Mesendoderm (in vitro differentiated cells): ENCODE data around the gene SLC25A10.
"Not testable (repeated sequence)": the region's sequence is repeated elsewhere in the genome, so short reads cannot be mapped to it uniquely, and the experiment has no call there.

ENCODE experiments used
- DNase-seq: peaks from one replicate; pipeline ENCODE4 v3.0.0; 2013
- H2AK5ac ChIP-seq: 2 replicates; pipeline ENCODE4 v1.6.1; 2013; ENCODE audit warnings: low read length, inconsistent platforms
- H2BK120ac ChIP-seq: 2 replicates; pipeline ENCODE4 v1.6.1; 2013; ENCODE audit warnings: low read depth, mild to moderate bottlenecking, low read length, moderate library complexity, mixed read lengths
- H2BK15ac ChIP-seq: replicated peaks from 2 replicates; pipeline ENCODE4 v1.6.1; 2013; ENCODE audit warnings: low read depth, mild to moderate bottlenecking, moderate library complexity
- H2BK5ac ChIP-seq: 2 replicates; pipeline ENCODE4 v1.6.1; 2013; ENCODE audit warnings: low read length, inconsistent platforms
- H3K18ac ChIP-seq: 2 replicates; pipeline ENCODE4 v1.6.1; 2013; ENCODE audit warnings: mild to moderate bottlenecking, low read length, mixed read lengths
- H3K23ac ChIP-seq: one replicate; pipeline ENCODE4 v1.6.1; 2013; ENCODE audit warnings: low read length
- H3K27ac ChIP-seq: 2 replicates; pipeline ENCODE4 v1.5.1; 2013; ENCODE audit warnings: low read depth, mild to moderate bottlenecking, inconsistent platforms, low read length, moderate library complexity
- H3K27me3 ChIP-seq: 2 replicates; pipeline ENCODE4 v1.6.1; 2013; ENCODE audit warnings: low read length, control low read depth, mild to moderate bottlenecking, inconsistent platforms; ENCODE audit not compliant: insufficient read depth, poor library complexity
- H3K36me3 ChIP-seq: 2 replicates; pipeline ENCODE4 v1.6.1; 2013; ENCODE audit warnings: low read length, inconsistent platforms; ENCODE audit not compliant: control insufficient read depth, insufficient read depth
- H3K4ac ChIP-seq: one replicate; pipeline ENCODE4 v1.6.1; 2013; ENCODE audit warnings: low read depth, mild to moderate bottlenecking, low read length, moderate library complexity
- H3K4me1 ChIP-seq: 2 replicates; pipeline ENCODE4 v1.6.1; 2013; ENCODE audit warnings: low read depth, low read length, inconsistent platforms; ENCODE audit not compliant: control insufficient read depth
- H3K4me2 ChIP-seq: 2 replicates; pipeline ENCODE4 v1.6.1; 2013; ENCODE audit warnings: low read length
- H3K4me3 ChIP-seq: 2 replicates; pipeline ENCODE4 v1.5.1; 2013; ENCODE audit warnings: mild to moderate bottlenecking, low read length
- H3K56ac ChIP-seq: one replicate; pipeline ENCODE4 v1.6.1; 2013; ENCODE audit warnings: low read length
- H3K79me1 ChIP-seq: 2 replicates; pipeline ENCODE4 v1.6.1; 2013; ENCODE audit warnings: low read length, inconsistent platforms
- H3K79me2 ChIP-seq: 2 replicates; pipeline ENCODE4 v1.6.1; 2013; ENCODE audit warnings: mild to moderate bottlenecking, low read length; ENCODE audit not compliant: control insufficient read depth, insufficient read depth
- H3K9ac ChIP-seq: 2 replicates; pipeline ENCODE4 v1.6.1; 2013; ENCODE audit warnings: low read length, inconsistent platforms
- H4K5ac ChIP-seq: one replicate; pipeline ENCODE4 v1.6.1; 2013; ENCODE audit warnings: low read length
- H4K8ac ChIP-seq: one replicate; pipeline ENCODE4 v1.6.1; 2013; ENCODE audit warnings: low read depth, mild to moderate bottlenecking, control low read depth, low read length, moderate library complexity
- WGBS: extraction: QIAGEN DNeasy Blood & Tissue Kit; methylation state at CpG from one replicate; pipeline ENCODE4 v1.1.7; 2013; ENCODE audit warnings: low lambda C conversion rate, missing lambda C conversion rate; ENCODE audit not compliant: insufficient coverage; ENCODE audit errors: extremely low coverage; 5-methylcytosine and 5-hydroxymethylcytosine counted together

The SLC25A10 gene

DNA sequence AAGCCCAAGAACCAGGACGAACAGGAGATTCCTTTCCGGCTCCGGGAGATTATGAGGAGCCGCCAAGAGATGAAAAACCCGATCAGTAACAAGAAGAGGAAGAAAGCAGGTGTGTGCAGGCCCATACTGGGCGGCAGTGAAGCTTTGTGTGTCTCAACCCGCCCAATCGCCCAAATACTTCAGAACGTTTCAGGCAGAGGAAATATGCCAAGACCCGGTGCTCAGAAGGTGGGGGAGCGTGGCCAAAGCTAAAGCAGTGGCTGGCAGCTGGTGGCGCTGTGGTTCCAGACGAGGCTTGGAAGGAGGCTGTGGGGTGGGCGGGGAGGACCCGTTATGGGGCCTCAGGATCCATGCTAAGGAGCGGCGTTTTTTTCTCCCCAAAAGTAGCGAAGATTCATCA, 44.3 kb upstream of the SLC25A10 start:
- Histone ChIP-seq H3K27me3 (no peaks in the 10 kb centered on the region), H2BK5ac (no peak overlapping the region), H3K9ac (peak overlapping the region; percentile 22), H3K79me2 (peaks cover 18% of the 10 kb centered on the region), H3K27ac (no peak overlapping the region), H3K4me2 (peak overlapping the region; percentile 25), H3K4ac (no peak overlapping the region), H2BK15ac (no peak overlapping the region), H4K5ac (no peak overlapping the region), H3K4me1 (peaks cover 9% of the 10 kb centered on the region), H3K79me1 (peaks cover 20% of the 10 kb centered on the region), H3K23ac (no peak overlapping the region), H3K18ac (no peak overlapping the region), H2BK120ac (no peak overlapping the region), H3K36me3 (peaks cover 17% of the 10 kb centered on the region), H3K4me3 (no peak overlapping the region), H4K8ac (no peak overlapping the region), H2AK5ac (no peak overlapping the region), H3K56ac (peak overlapping the region; percentile 35)
- WGBS, result no CpG with 5 or more reads among the region's 18 CpGs
- peak; percentile 40 for DNase-seq

DNA sequence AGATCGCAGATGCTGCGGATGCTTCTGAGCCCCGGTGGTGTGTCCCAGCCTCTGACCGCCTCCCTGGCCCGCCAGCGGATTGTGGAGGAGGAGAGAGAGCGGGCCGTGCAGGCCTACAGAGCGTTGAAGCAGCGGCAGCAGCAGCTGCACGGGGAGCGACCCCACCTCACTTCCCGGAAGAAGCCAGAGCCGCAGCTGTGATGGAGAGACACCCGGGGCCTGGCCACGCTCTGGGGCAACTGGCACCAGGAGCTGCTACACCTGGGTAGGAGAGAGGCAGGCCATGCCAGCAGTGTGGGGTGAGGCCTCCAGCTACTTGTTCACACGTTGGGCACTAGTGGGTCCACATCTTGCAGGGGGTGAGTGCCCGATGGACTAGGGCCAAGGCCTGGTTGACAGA, 39.6 kb upstream of the SLC25A10 start:
- peaks cover 10% of the 10 kb centered on the region for H3K79me2 ChIP-seq
- H2BK15ac ChIP-seq, result no peak overlapping the region
- H2AK5ac ChIP-seq, result no peak overlapping the region
- H4K8ac ChIP-seq, result no peak overlapping the region
- no peak overlapping the region for H3K4me3 ChIP-seq
- H3K4ac ChIP-seq, result no peak overlapping the region
- no peak overlapping the region for H3K27ac ChIP-seq
- peaks cover 5% of the 10 kb centered on the region for H3K4me1 ChIP-seq
- H3K79me1 ChIP-seq, result peaks cover 13% of the 10 kb centered on the region
- no peak overlapping the region for H2BK120ac ChIP-seq
- no peak overlapping the region for H2BK5ac ChIP-seq
- no peak overlapping the region for H3K23ac ChIP-seq
- no peak overlapping the region for H3K4me2 ChIP-seq
- peaks cover 22% of the 10 kb centered on the region for H3K36me3 ChIP-seq
- H3K18ac ChIP-seq, result no peak overlapping the region
- no peak overlapping the region for H3K56ac ChIP-seq
- H3K27me3 ChIP-seq, result no peaks in the 10 kb centered on the region
- no peak overlapping the region for H3K9ac ChIP-seq
- WGBS, result no CpG with 5 or more reads among the region's 18 CpGs
- H4K5ac ChIP-seq, result no peak overlapping the region
- DNase-seq, result no peak

DNA sequence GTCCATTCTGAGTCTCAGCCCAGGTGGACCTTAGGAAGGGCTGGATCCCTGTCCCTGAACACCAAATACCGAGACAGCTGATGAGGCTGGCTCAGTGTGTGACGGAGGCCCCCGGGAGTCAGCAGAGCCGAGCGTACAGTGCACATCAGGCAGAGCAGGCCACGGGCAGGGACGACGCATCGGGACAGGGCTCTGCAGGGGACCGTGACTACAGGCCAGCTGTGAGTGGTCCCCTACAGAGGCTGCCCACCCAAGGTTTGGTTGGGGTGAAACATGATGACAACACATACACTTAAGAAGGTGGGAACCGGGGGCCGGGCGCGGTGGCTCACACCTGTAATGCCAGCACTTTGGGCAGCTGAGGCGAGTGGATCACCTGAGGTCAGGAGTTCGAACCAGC, 39.1 kb upstream of the SLC25A10 start:
- Histone ChIP-seq H3K27me3 (no peaks in the 10 kb centered on the region), H4K8ac (no peak overlapping the region)
- no CpG with 5 or more reads among the region's 16 CpGs for WGBS

DNA sequence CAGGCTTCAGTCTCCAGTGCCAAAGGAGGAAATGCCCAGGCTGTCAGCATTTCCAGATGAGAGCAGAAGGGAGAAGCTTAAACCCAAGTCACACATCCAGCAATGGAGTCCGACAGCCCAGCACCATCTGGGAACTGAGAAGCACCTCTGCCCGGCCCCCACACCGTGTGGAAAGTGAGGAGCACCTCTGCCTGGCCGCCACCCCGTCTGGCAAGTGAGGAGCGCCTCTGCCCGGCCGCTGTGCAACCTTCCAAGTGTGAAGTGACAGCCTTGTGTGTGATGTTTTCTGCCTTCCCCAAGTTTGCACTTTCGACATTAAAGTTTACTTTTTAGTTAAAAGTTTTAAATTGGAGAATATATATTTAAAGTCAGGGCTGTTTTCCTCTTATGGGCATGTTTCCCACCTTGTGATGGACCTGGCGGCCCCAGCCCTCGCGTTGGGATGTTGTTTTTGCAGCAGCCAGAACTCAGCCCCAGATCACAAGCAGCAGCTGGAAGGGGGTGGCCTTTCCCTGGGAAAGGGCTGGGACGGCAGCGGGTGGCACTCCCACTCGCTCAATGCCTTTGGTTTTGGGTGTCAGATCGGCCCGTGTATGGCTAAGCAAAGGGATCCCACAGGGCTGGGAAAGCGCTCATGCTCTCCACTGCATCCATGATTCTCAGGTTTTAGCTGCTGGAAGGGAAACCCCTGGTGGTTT, 38.4 kb upstream of the SLC25A10 start:
- WGBS, result no CpG with 5 or more reads among the region's 18 CpGs

More for the DNA sequence above, 39.1 kb upstream of the SLC25A10 start:
- Histone ChIP-seq H2AK5ac (no peak overlapping the region), H3K23ac (no peak overlapping the region), H4K5ac (no peak overlapping the region), H3K18ac (no peak overlapping the region), H3K79me2 (peaks cover 6% of the 10 kb centered on the region), H2BK15ac (no peak overlapping the region), H3K27ac (no peak overlapping the region), H3K4me2 (no peak overlapping the region), H3K9ac (no peak overlapping the region), H2BK5ac (no peak overlapping the region), H3K4me1 (peaks cover 2% of the 10 kb centered on the region), H2BK120ac (no peak overlapping the region), H3K79me1 (peaks cover 10% of the 10 kb centered on the region), H3K36me3 (peaks cover 22% of the 10 kb centered on the region), H3K4me3 (no peak overlapping the region), H3K4ac (no peak overlapping the region), H3K56ac (no peak overlapping the region)
- DNase-seq, result no peak

DNA sequence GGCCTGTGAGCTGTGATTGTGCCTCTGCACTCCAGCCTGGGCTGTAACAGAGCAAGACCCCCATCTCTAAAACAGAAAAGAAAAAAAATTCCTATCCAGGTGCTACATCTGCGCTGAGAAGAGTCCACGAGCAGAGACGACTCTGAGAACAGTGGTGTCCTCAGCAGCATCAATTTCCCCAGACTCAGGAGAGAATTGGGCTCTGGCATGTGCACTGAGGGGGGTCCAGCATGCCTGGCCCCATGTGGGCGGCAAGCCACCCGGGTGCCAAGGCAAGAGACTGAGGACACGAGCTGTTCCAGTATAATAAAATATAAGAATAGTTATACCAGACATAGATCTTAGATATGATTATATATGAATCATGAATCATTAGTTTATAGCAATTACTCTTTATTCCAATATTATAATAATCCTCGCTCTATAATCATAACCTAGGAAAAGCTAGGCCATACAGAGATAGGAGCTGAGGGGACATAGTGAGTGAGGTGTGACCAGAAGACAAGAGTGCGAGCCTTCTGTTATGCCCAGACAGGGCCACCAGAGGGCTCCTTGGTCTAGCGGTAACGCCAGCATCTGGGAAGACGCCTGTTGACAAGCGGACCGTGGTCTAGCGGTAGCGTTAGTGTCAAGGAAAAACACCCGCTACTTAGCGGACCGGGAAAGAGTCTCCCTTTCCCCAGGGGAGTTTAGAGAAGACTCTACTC, 36.4 kb upstream of the SLC25A10 start:
- H2BK120ac ChIP-seq, H2BK5ac ChIP-seq, H3K79me1 ChIP-seq, H3K4me3 ChIP-seq, H2BK15ac ChIP-seq, H3K27me3 ChIP-seq, H3K56ac ChIP-seq, H3K23ac ChIP-seq, H4K5ac ChIP-seq, H3K9ac ChIP-seq, H3K79me2 ChIP-seq, H2AK5ac ChIP-seq, H3K4me2 ChIP-seq, H3K27ac ChIP-seq, H4K8ac ChIP-seq, H3K4ac ChIP-seq, H3K4me1 ChIP-seq, H3K18ac ChIP-seq: not testable (repeated sequence)
- H3K36me3 ChIP-seq, result peaks cover 15% of the 10 kb centered on the region
- no CpG with 5 or more reads among the region's 18 CpGs for WGBS
- DNase-seq, result peak; percentile 38

More for the DNA sequence above, 38.4 kb upstream of the SLC25A10 start:
- Histone ChIP-seq H3K23ac (no peak overlapping the region), H2BK5ac (no peak overlapping the region), H2AK5ac (no peak overlapping the region), H3K4me3 (no peak overlapping the region), H4K8ac (no peak overlapping the region), H3K27me3 (no peaks in the 10 kb centered on the region), H2BK120ac (no peak overlapping the region), H3K18ac (no peak overlapping the region), H3K56ac (no peak overlapping the region), H3K9ac (no peak overlapping the region), H3K27ac (no peak overlapping the region), H4K5ac (no peak overlapping the region), H3K79me2 (no peaks in the 10 kb centered on the region), H3K4me1 (no peaks in the 10 kb centered on the region), H3K79me1 (peaks cover 5% of the 10 kb centered on the region), H3K4me2 (no peak overlapping the region), H2BK15ac (no peak overlapping the region), H3K4ac (no peak overlapping the region), H3K36me3 (peaks cover 19% of the 10 kb centered on the region)
- no peak for DNase-seq
